NCI-H146 treated with DMSO at 0.1 percent for 48 hours (cell line): ENCODE measurements around the gene PRKCA.

Source experiments
- DNase-seq: peaks from one replicate; lab custom pipeline; 2025; ENCODE audit not compliant: unreplicated experiment; lab: John Stamatoyannopoulos, UW

Gene PRKCA

GRCh38 chr17:66842505-66842904 is 540.1 kb downstream of the PRKCA start:
- DNase-seq = no peak

- DNase-seq = no peak
Observed at GRCh38 chr17:66842959-66843358, 540.5 kb downstream of the PRKCA start.

- DNase-seq = no peak
Observed at GRCh38 chr17:66843627-66844026, 541.2 kb downstream of the PRKCA start.

- no peak for DNase-seq
Observed at GRCh38 chr17:66847704-66848103, 545.3 kb downstream of the PRKCA start.

- no peak for DNase-seq
Observed at GRCh38 chr17:66848496-66848895, 546.1 kb downstream of the PRKCA start.

- DNase-seq = no peak
Observed at GRCh38 chr17:66849032-66849655, 546.7 kb downstream of the PRKCA start.

- DNase-seq = no peak
Observed at GRCh38 chr17:66849851-66850580, 547.6 kb downstream of the PRKCA start.

GRCh38 chr17:66850692-66851091 is 548.3 kb downstream of the PRKCA start:
- no peak for DNase-seq

- no peak for DNase-seq
Observed at GRCh38 chr17:66855204-66855603, 552.8 kb downstream of the PRKCA start.

GRCh38 chr17:66858226-66859083 is 556.0 kb downstream of the PRKCA start:
- DNase-seq = no peak

- DNase-seq = no peak
Observed at GRCh38 chr17:66859353-66859752, 556.9 kb downstream of the PRKCA start.

- DNase-seq = no peak
Observed at GRCh38 chr17:66860204-66860603, 557.8 kb downstream of the PRKCA start.
